NCI-H1694 treated with DMSO at 0.1 percent for 48 hours (cell line): ENCODE results near the gene EPB41.
A peak's percentile ranks its signal among the peaks of the same experiment; 100 is the strongest.

Experiments used
- DNase-seq: peaks from one replicate; lab custom pipeline; 2025; lab: John Stamatoyannopoulos, UW

EPB41 gene

GRCh38 chr1:28890836-28891235, 23.5 kb upstream of the EPB41 start:
- no peak for DNase-seq

GRCh38 chr1:28891256-28891655, 23.1 kb upstream of the EPB41 start:
- no peak for DNase-seq

GRCh38 chr1:28893403-28894102, 20.8 kb upstream of the EPB41 start:
- no peak for DNase-seq

GRCh38 chr1:28894785-28895184, 19.6 kb upstream of the EPB41 start:
- no peak for DNase-seq

DNA sequence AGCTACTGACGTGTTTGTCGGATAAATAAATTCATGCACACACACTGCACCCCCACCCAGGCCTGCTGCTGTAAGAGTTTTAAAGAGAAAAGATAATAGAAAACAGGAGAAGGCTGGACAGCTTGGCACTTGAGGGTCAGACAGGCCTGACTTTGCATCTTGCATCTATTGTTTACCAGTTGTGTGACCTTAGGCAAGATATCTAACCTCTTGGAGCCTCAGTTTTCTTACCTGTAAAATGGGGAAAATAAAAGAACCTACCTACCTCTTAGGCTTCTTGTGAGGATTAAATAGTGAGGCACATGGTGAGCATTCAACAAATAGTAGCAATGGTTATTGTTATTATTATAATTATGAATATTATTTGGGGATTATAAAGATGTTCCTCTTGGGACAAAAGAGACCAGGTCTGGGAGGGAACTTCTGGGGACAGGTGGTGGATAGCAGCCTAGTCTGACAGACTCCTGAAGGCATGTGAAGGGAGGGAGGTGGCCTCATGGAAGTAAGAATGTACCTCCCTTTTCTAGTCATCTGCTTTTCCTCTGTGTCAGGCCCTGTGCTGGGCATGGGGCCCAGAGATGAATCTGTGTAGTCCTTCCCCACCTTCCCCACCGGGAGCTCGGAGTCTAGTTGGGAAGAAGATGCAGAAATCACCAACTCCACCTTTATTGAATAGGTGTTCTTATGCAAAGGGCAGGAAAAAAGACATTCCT, 18.3 kb upstream of the EPB41 start:
- DNase-seq: no peak

DNA sequence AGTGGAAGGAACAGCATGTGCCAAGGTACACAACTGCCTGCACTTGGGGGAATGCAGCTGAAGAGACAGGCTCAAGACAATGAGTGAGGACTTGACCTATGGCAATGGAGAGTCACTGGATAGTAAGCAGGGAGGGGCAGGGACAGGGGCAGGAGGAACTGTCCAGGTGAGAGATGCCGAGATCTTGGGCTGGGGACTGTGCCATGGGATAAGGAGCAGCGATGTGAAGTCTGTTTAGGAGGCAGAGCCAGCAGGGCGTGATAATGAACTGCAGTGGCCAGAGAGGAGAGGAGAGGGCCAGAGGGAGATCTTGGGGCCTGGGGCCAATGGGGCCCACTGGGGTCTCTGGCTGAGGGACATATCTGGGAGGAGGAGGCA, 17.8 kb upstream of the EPB41 start:
- DNase-seq: no peak

DNA sequence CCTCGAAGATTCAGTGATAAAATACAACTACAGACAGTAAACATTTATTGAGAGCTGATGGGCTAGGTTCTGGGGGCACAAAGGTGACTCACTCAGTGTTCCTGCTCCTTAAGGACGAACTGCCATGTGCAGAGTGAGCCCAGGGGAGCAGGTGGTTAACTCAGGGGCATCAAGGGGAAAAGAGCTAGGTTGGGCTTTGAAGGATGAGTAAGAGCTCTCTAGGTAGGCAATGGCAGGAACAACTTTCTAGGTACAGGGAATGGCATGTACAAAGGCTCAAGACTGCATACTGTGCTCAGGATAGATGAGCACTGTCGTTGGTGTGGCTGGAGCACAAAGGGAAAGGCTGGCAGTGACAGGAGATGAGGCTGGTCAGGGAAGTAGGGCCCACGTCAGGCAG, 16.6 kb upstream of the EPB41 start:
- no peak for DNase-seq

DNA sequence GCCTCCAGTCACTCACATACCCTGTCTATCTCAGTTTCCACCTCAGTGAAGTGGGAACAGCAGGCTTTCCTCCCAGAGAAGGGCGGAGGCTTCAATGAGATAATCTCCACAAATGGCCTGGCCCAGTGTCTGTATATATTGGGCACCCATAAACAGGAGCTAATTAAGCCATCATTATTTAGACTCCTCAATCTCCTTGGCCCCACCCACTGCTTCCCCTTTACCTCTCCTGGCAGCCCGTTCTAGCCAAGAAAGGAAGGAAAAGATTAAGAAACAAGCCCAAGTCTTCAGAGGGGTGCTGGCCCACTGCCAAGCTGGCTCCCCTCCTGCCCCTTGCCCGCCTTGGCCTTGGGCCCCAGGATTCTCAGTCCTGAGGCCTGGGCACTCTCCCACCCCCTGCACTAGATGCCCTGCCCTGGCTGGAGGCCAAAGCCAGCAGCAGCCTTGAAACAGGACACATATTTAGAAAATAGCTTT, 15.9 kb upstream of the EPB41 start:
- DNase-seq: no peak

DNA sequence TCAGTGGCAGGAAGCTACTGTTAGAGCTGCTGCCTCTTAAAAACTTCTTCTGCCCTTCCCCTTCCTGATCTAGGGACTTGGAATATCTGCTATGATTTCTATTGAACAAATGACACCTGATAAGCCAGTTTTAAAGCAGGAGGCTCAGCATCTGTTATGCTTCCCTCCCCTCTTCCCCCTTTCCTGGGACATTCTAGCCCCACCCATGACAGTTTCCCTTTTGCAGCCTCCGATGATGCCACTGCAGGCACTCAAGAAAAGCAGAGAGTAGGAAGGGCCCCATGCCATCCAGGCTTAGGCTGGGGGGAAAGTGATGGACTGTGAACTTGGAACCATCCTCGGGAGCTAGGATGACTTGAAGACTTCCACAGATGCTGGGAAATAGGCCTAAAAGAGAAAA, 15.1 kb upstream of the EPB41 start:
- DNase-seq: no peak

- no peak for DNase-seq
These were observed 13.8 kb upstream of the EPB41 start for GRCh38 chr1:28900562-28900961.

DNA sequence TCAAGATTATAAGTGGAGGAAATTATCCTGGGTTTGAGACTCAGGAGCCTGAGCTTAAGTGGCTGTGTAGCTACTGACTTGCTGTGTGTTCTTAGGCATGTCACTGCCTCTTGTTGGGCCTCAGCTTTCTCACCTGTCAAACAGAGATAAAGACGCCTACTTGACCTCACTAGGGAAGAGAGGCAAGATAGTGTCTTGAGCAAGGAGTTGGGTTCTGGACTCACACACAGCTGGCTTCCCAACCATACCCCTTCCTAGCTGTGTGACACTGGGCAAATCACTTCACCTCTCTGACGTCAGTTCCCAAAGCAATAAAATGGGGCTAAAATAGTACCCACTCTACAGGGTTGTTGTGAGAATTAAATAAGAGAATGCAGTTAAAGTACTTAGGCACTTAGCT, 11.6 kb upstream of the EPB41 start:
- no peak for DNase-seq

- DNase-seq: no peak
These were observed 8.3 kb upstream of the EPB41 start for GRCh38 chr1:28905921-28906666.

DNA sequence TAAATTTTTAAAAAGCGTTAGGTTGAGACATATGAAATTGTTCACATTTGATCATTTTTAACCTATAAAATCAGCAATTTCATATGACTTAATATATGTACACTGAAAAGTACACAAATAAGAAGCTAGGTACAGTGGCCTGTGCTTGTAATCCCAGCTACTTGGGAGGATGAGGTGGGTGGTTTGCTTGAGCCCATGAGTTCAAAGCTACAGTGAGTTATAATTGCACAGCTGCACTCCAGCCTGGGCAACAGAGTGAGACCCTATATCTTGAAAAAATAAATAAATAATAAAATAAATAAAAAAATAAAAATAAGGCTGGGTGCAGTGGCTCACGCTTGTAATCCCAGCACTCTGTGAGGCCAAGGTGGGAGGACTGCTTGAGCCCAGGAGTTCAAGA, 5.2 kb upstream of the EPB41 start:
- DNase-seq: no peak

DNA sequence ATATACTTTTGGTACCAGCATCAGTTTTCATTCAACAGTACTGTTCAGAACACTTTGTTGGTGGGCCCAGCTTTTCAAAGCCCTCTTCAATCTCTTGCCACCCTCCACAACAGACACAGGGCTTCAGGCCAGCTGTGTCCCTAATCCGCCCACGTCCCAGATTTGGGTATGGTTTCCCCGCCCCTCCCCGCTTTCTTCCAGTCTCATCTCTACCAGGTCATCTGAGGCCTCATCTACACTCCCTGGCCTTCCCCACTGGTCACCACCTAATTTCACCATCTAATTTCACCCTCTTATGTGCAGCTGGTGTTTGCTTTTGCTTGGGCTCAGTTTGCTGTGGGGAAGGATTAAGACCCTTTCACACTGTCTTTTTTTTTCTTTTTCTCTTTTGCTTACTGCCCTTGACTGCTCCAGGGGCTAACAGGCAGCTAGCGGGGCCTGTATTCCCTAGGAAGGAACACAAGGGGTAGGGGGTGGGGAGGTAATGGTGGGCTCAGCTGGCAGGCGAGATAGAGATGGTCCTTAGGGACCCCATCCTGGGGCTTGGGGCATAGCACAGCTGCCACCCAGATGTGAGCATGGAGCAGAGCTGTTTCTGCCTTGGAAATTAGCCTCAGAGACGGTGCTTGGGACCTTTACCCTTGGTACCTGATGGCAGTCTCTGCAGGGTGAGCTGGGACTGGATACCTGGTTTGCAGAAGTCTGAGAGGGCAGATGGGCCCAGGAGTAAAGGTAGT, 3.8 kb upstream of the EPB41 start:
- no peak for DNase-seq

GRCh38 chr1:28913786-28914227, 562 bp upstream of the EPB41 start:
- no peak for DNase-seq

GRCh38 chr1:28915031-28915895, 894 bp downstream of the EPB41 start:
- DNase-seq: peak; percentile 30

- no peak for DNase-seq
These were observed 3.4 kb downstream of the EPB41 start for GRCh38 chr1:28917757-28918118.

- DNase-seq: no peak
These were observed 7.0 kb downstream of the EPB41 start for GRCh38 chr1:28921286-28921869.

DNA sequence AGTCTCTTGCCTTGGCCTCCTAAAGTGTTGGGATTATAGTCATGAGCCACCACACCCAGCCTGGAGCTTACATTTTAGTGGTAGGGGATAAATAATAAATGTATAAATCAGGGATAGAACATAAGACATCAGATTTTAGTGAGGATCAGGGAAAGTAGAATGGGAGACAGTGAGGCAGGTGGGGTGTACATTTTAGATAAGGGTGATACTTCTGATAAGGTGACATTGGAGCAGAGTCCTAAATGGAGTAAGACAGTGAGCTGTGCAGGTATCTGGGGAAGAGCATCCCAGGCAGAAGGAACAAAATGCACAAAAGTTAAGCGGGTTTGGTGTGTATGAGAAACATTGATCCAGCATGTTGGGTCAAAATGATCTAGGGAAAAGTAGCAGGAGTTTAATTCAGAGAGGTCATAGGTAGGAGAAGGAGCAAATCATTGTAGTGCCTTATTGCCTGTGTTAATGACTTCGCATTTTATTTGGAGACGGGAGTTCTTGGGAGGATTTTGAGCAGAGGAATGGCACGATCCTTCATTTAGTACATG, 11.1 kb downstream of the EPB41 start:
- no peak for DNase-seq

GRCh38 chr1:28926629-28927265, 12.4 kb downstream of the EPB41 start:
- peak; percentile 7 for DNase-seq
